Measurements from ENCODE around the gene KCNJ5. TPM values are rescaled to one million over a fixed set of nuclear protein-coding genes. Genes with fewer than 3 reads are reported as not detected.
A peak's percentile ranks its signal among the peaks of the same experiment; 100 is the strongest.

The KCNJ5 gene
- total RNA-seq, 4 donors from 2014 or later: 0.47 to 1.9 TPM; not detected in 2

DNA sequence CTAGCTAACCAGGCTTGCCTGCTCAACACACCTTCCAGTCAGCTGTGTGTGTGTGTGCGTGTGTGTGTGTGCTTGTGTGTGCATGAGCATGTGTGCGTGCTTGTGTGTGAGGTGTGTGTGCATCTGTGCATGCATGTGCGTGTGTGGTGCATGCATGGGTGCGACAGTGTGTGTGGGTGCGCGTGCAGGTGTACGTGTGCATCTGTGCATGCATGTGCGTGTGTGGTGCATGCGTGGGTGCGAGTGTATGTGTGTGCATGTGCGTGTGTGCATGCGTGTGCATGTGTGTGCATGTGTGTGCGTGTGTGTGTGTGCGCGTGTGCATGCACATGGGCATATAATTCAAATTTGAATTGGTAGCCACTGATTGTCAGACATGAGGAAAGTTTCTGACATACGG, 62.0 kb downstream of the KCNJ5 start:
- no peak overlapping the region for H3K4me3 ChIP-seq
- H3K27me3 ChIP-seq: peaks cover 0 to 11% (median 0%) of the 10 kb centered on the region in 4 donors
- no peak overlapping the region for H3K27ac ChIP-seq
- TF ChIP-seq, protein P1, sequence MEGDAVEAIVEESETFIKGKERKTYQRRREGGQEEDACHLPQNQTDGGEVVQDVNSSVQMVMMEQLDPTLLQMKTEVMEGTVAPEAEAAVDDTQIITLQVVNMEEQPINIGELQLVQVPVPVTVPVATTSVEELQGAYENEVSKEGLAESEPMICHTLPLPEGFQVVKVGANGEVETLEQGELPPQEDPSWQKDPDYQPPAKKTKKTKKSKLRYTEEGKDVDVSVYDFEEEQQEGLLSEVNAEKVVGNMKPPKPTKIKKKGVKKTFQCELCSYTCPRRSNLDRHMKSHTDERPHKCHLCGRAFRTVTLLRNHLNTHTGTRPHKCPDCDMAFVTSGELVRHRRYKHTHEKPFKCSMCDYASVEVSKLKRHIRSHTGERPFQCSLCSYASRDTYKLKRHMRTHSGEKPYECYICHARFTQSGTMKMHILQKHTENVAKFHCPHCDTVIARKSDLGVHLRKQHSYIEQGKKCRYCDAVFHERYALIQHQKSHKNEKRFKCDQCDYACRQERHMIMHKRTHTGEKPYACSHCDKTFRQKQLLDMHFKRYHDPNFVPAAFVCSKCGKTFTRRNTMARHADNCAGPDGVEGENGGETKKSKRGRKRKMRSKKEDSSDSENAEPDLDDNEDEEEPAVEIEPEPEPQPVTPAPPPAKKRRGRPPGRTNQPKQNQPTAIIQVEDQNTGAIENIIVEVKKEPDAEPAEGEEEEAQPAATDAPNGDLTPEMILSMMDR (IDR thresholded peaks at IDR 0.05): no peak
- no peak for TF ChIP-seq POLR2A (IDR thresholded peaks at IDR 0.05)
- no peak for DNase-seq
- intact Hi-C loops (cut with DNase I): loop anchor here (5.0 kb wide), 1 partner anchor 66 kb away; no protein-coding TSS in a partner anchor
- H3K4me1 ChIP-seq: peaks cover 0 to 13% (median 0%) of the 10 kb centered on the region in 3 donors
- H3K9me3 ChIP-seq: no peaks in the 10 kb centered on the region
- WGBS, 2 donors: 92 to 94% methylated on average over 16 of the region's 16 CpGs
- no peaks in the 10 kb centered on the region for H3K36me3 ChIP-seq

DNA sequence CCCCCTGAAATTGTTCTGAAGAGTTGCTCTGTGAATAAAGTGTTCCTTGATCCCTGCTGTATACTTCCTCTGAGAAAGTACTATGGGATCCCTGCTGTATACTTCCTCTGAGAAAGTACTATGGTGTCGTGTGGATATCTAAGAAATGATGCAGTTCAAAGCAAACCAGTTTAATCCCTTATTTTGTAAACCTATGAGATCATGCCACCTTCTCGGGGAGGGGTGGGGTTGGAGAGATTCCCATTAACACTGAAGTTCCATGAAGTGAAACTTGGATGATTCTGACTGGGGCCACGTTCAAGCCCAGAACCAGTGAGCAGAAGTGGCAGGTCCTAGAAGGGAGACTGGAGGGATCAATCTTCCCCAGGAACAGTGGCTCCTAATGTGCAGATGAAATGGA, 64.5 kb downstream of the KCNJ5 start:
- Histone ChIP-seq H3K27me3 (peaks cover 0 to 6% (median 0%) of the 10 kb centered on the region in 4 donors), H3K27ac (no peak overlapping the region), H3K9me3 (no peaks in the 10 kb centered on the region), H3K4me3 (no peak overlapping the region), H3K4me1 (peaks cover 0 to 9% (median 0%) of the 10 kb centered on the region in 3 donors), H3K36me3 (peaks cover 0 to 11% (median 0%) of the 10 kb centered on the region in 3 donors)
- no peak for DNase-seq
- intact Hi-C loops (cut with DNase I): no loop called here
- no peak for TF ChIP-seq POLR2A (IDR thresholded peaks at IDR 0.05)
- TF ChIP-seq, protein P1 (IDR thresholded peaks at IDR 0.05): no peak
- 14 to 21% methylated on average over 3 of the region's 3 CpGs for WGBS, 2 donors

DNA sequence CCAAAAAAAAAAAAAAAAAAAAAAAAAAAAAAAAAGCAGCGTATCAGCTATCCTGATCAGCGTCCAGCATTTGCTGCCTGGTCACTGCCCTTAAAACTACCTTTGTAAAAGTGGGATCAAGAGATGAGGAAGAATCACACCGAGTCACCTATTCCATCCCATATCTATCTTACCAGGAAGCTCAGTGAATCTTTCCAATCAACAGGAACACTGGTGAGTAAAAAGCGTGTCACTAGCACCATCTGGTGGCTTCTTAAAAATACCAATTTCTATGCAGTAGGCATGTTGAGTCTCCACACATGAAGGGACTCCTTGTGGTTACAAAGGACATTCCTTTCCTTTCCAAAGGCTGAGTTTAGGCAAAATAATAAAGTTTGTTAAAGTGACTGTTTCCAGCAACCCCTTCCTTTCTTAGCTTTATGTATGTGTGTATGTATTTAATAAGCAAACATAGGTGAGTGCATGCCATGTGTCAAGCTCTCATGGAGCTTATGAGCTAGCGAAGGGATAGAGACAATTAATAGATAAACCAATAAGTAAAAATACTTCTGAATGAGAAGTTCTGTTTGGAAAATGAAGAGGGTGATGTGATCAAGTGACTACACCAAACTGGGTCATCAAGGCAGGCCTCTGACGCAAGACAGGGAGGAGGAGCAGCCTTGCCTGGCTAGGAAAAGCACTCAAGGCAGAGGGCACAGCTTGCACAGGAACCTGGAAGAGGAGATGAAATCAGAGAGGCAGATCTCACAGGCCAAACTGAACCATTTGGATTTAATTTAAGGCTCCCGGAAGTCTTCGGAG, 65.4 kb downstream of the KCNJ5 start:
- WGBS, 2 donors: 43 to 50% methylated on average over 8 of the region's 8 CpGs
- Histone ChIP-seq H3K4me1 (peaks cover 0 to 9% (median 0%) of the 10 kb centered on the region in 3 donors), H3K9me3 (no peaks in the 10 kb centered on the region), H3K27me3 (peaks cover 0 to 6% (median 0%) of the 10 kb centered on the region in 4 donors), H3K36me3 (peaks cover 0 to 15% (median 0%) of the 10 kb centered on the region in 3 donors), H3K27ac (no peak overlapping the region), H3K4me3 (no peak overlapping the region)
- intact Hi-C loops (cut with DNase I): no loop called here
- no peak for DNase-seq
- no peak for TF ChIP-seq POLR2A (IDR thresholded peaks at IDR 0.05)
- TF ChIP-seq, protein P1 (IDR thresholded peaks at IDR 0.05): peak; percentile 51 to 83 (median 71)

DNA sequence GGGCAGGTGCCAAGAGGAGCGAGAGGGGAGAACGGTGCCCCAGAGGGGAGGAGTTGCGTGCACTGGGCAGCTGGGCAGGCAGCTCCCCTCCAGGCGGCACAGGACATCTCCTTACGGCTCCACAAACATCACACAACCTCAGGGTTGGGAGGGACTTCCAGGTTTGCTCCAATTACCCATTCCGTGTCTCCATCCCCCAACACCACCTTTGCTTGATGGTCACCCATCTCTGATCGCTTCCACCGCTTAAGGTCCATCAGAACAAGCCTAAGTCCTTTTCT, 66.0 kb downstream of the KCNJ5 start:
- 79 to 82% methylated on average over 8 of the region's 8 CpGs for WGBS, 2 donors
- Histone ChIP-seq H3K9me3 (no peaks in the 10 kb centered on the region), H3K27ac (no peak overlapping the region), H3K36me3 (peaks cover 0 to 15% (median 0%) of the 10 kb centered on the region in 3 donors), H3K4me3 (no peak overlapping the region), H3K27me3 (peaks cover 0 to 6% (median 0%) of the 10 kb centered on the region in 4 donors), H3K4me1 (peaks cover 0 to 9% (median 0%) of the 10 kb centered on the region in 3 donors)
- no peak for TF ChIP-seq POLR2A (IDR thresholded peaks at IDR 0.05)
- TF ChIP-seq, protein P1 (IDR thresholded peaks at IDR 0.05): no peak
- DNase-seq: no peak
- intact Hi-C loops (cut with DNase I): no loop called here

DNA sequence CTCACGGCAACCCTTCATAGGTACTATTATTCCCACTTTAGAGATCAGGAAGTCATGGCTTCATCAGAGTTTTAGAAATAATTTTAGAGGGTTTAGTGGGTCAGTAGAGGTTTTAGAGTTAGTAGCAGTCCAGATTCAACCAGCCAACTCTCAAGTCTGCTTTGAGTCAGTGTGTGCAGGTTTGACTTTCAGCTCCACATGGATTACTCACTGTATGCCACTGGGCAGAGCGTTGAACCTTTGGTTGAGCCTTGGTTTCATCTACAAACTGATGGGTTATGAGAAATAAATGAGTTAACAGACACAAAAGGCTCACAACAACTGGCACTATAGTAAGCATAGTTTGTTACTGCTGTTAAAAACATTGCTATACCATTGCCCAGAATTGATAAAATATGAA, 70.5 kb downstream of the KCNJ5 start:
- DNase-seq: no peak
- intact Hi-C loops (cut with DNase I): no loop called here
- no peaks in the 10 kb centered on the region for H3K9me3 ChIP-seq
- H3K4me1 ChIP-seq: no peaks in the 10 kb centered on the region
- H3K4me3 ChIP-seq: no peak overlapping the region
- H3K27ac ChIP-seq: no peak overlapping the region
- H3K36me3 ChIP-seq: peaks cover 0 to 36% (median 4%) of the 10 kb centered on the region in 3 donors
- TF ChIP-seq, protein P1 (IDR thresholded peaks at IDR 0.05): no peak
- no peak for TF ChIP-seq POLR2A (IDR thresholded peaks at IDR 0.05)
- H3K27me3 ChIP-seq: peaks cover 0 to 6% (median 0%) of the 10 kb centered on the region in 4 donors
- 64 to 83% methylated on average over 2 of the region's 2 CpGs for WGBS, 2 donors
